ENCODE measurements around the gene C5orf47.
A peak's percentile ranks its signal among the peaks of the same experiment; 100 is the strongest.

DNA sequence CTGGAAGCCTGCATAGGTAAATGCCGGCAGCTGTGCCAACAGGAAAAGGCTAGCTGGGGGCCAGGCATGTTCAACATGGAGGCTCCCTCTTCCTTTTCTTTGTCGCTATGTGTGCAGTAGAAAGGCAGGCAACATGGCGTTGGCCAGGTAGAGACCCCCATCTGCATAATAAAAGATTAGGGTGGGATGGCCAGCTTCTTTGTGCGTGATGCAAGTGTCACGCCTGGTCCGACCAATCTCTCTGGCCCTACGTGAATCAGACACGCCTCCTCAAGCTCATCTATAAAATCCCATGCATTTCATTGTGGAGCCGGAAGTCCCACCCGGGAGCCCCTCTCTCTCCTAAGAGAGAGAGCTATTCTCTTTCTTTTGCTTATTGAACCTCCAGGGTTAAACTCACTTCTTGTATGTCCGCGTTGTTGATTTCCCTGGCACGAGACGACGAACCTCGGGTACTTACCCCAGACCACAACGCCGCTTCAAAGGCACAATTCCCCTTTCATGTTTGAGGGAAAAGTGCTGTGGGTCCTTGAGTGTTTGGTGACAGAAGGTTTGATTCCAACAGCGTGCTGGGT is 25.0 kb upstream of the C5orf47 start:
- no peak for TF ChIP-seq EP300 (IDR thresholded peaks at IDR 0.05; ENCODE audit: low read depth)
- TF ChIP-seq, protein P1, sequence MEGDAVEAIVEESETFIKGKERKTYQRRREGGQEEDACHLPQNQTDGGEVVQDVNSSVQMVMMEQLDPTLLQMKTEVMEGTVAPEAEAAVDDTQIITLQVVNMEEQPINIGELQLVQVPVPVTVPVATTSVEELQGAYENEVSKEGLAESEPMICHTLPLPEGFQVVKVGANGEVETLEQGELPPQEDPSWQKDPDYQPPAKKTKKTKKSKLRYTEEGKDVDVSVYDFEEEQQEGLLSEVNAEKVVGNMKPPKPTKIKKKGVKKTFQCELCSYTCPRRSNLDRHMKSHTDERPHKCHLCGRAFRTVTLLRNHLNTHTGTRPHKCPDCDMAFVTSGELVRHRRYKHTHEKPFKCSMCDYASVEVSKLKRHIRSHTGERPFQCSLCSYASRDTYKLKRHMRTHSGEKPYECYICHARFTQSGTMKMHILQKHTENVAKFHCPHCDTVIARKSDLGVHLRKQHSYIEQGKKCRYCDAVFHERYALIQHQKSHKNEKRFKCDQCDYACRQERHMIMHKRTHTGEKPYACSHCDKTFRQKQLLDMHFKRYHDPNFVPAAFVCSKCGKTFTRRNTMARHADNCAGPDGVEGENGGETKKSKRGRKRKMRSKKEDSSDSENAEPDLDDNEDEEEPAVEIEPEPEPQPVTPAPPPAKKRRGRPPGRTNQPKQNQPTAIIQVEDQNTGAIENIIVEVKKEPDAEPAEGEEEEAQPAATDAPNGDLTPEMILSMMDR (IDR thresholded peaks at IDR 0.05), result no peak
- TF ChIP-seq POLR2A (IDR thresholded peaks at IDR 0.05), result peak; percentile 34

Data from transverse colon (tissue), 3 donors.